OCI-LY1 (cell line): ENCODE data around the gene PSME1.
A peak's percentile ranks its signal among the peaks of the same experiment; 100 is the strongest.

Experiments
- H2AFZ ChIP-seq: fragments of 200-600 bp; sonication (generic), shearing (Covaris generic); 2 replicates; pipeline ENCODE4 v1.6.0; 2014; ENCODE audit warnings: antibody characterized with exemption, mild to moderate bottlenecking, low read length
- H3F3A ChIP-seq: fragments of 200-600 bp; sonication (generic), shearing (Covaris generic); 2 replicates; pipeline ENCODE4 v1.6.0; 2014; ENCODE audit warnings: mild to moderate bottlenecking, antibody characterized with exemption, low read length, moderate library complexity; ENCODE audit not compliant: insufficient read depth
- H3K27ac ChIP-seq: fragments of 200-600 bp; sonication (generic); 2 replicates; pipeline ENCODE4 v1.5.1; 2014; ENCODE audit warnings: low read length, mixed run types, mild to moderate bottlenecking, low read depth; ENCODE audit not compliant: poor library complexity, severe bottlenecking
- H3K27me3 ChIP-seq: fragments of 200-600 bp; sonication (generic); 2 replicates; pipeline ENCODE4 v1.6.0; 2014; ENCODE audit warnings: antibody characterized with exemption, mild to moderate bottlenecking, low read length, moderate library complexity; ENCODE audit not compliant: insufficient read depth
- H3K36me3 ChIP-seq: fragments of 200-600 bp; sonication (generic); 2 replicates; pipeline ENCODE4 v1.6.1; 2014; ENCODE audit warnings: mild to moderate bottlenecking, antibody characterized with exemption, low read length, moderate library complexity, mixed read lengths; ENCODE audit not compliant: insufficient read depth
- H3K4me1 ChIP-seq: fragments of 200-600 bp; sonication (generic); 2 replicates; pipeline ENCODE4 v1.5.1; 2014; ENCODE audit warnings: mild to moderate bottlenecking, low read length, moderate library complexity; ENCODE audit not compliant: insufficient read depth, severe bottlenecking
- H3K4me2 ChIP-seq: fragments of 200-600 bp; sonication (generic), shearing (Covaris generic); 2 replicates; pipeline ENCODE4 v1.6.1; 2014; ENCODE audit warnings: low read length
- H3K4me3 ChIP-seq: fragments of 200-600 bp; sonication (generic); 2 replicates; pipeline ENCODE4 v1.5.1; 2014; ENCODE audit warnings: low read length, low read depth, mild to moderate bottlenecking, mixed read lengths; ENCODE audit not compliant: poor library complexity, severe bottlenecking
- H3K79me2 ChIP-seq: fragments of 200-600 bp; shearing (Covaris generic); 2 replicates; pipeline ENCODE4 v1.6.1; 2016; ENCODE audit warnings: mixed run types, low read length, mixed read lengths; ENCODE audit not compliant: insufficient read depth
- H3K9ac ChIP-seq: fragments of 200-600 bp; sonication (generic), shearing (Covaris generic); 2 replicates; pipeline ENCODE4 v1.6.1; 2014; ENCODE audit warnings: mild to moderate bottlenecking, low read length, mixed read lengths
- H3K9me2 ChIP-seq: fragments of 200-600 bp; sonication (generic), shearing (Covaris generic); 2 replicates; pipeline ENCODE4 v1.6.1; 2014; ENCODE audit warnings: low read depth, mild to moderate bottlenecking, low read length, mixed read lengths
- H3K9me3 ChIP-seq: fragments of 200-600 bp; shearing (Covaris generic); 2 replicates; pipeline ENCODE4 v1.6.1; 2014; ENCODE audit warnings: low read length, mixed read lengths
- H4K20me1 ChIP-seq: fragments of 200-600 bp; sonication (generic), shearing (Covaris generic); 2 replicates; pipeline ENCODE4 v1.6.0; 2016; ENCODE audit warnings: mild to moderate bottlenecking, low read length; ENCODE audit not compliant: insufficient read depth
- CTCF ChIP-seq: fragments of 200-600 bp; sonication (generic), shearing (Covaris generic); IDR thresholded peaks from 2 replicates; pipeline ENCODE4 v1.5.1; 2017; ENCODE audit warnings: mild to moderate bottlenecking, antibody characterized with exemption, low read length, moderate library complexity, mixed read lengths
- EZH2 ChIP-seq: fragments of 200-600 bp; sonication (generic), shearing (Covaris generic); IDR thresholded peaks from 2 replicates; pipeline ENCODE4 v1.8.0; 2017; ENCODE audit warnings: borderline replicate concordance, mixed run types, mild to moderate bottlenecking, antibody characterized with exemption, low read length, moderate library complexity, mixed read lengths

The PSME1 gene

GRCh38 chr14:24159777-24160498, 23.9 kb downstream of the PSME1 start:
- no peaks in the 10 kb centered on the region for H3K9me2 ChIP-seq
- no peaks in the 10 kb centered on the region for H4K20me1 ChIP-seq
- no peaks in the 10 kb centered on the region for H3K27me3 ChIP-seq
- H3F3A ChIP-seq: no peaks in the 10 kb centered on the region
- no peaks in the 10 kb centered on the region for H3K9me3 ChIP-seq
- no peaks in the 10 kb centered on the region for H3K79me2 ChIP-seq
- H3K4me2 ChIP-seq: no peak overlapping the region
- no peak overlapping the region for H3K27ac ChIP-seq
- peaks cover 17% of the 10 kb centered on the region for H3K4me1 ChIP-seq
- peaks cover 67% of the 10 kb centered on the region for H3K36me3 ChIP-seq
- no peak overlapping the region for H2AFZ ChIP-seq
- no peak overlapping the region for H3K9ac ChIP-seq
- TF ChIP-seq CTCF (no peak), EZH2 (no peak)
- no peak overlapping the region for H3K4me3 ChIP-seq

DNA sequence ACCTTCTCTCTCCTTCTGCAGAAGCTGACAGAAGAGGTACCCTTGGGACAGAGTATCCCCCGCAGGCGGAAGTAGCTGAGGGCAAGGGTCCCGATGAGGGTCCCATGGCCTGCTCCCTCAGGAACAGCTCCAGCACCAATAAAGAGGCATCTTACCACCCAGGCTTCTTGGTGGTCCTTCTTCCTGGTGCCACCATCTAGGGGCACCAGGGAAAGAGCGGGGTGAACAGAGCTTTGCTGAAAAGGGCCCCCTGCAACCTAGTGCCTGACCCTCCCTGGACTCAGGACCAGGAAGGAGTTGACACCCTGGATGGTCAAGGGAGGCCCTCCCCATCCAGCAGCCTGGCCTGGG, 24.5 kb downstream of the PSME1 start:
- Histone ChIP-seq H3K4me3 (no peak overlapping the region), H3K9me2 (no peaks in the 10 kb centered on the region), H3K36me3 (peaks cover 67% of the 10 kb centered on the region), H3K4me2 (no peak overlapping the region), H3K9me3 (no peaks in the 10 kb centered on the region), H3F3A (no peaks in the 10 kb centered on the region), H3K9ac (no peak overlapping the region; the same call in 1 of the 2 replicates), H3K4me1 (peaks cover 17% of the 10 kb centered on the region), H3K27ac (peak overlapping the region; percentile 29), H4K20me1 (no peaks in the 10 kb centered on the region), H3K79me2 (no peaks in the 10 kb centered on the region), H2AFZ (no peak overlapping the region), H3K27me3 (no peaks in the 10 kb centered on the region)
- TF ChIP-seq CTCF (no peak), EZH2 (no peak)

GRCh38 chr14:24160850-24161804, 25.1 kb downstream of the PSME1 start, which contains the start of gene IRF9:
IRF9 (plus strand) TSS chr14:24161265; CDS start chr14:24162145, 880 bp downstream.
- Histone ChIP-seq H3K9me2 (no peaks in the 10 kb centered on the region), H3K4me2 (peak within 1 kb of the TSS; percentile 81), H3K27ac (peak within 1 kb of the TSS; percentile 70), H3K4me1 (peaks cover 17% of the 10 kb centered on the region), H3K79me2 (no peaks in the 10 kb centered on the region), H3K9ac (peak within 1 kb of the TSS; percentile 76), H3K9me3 (no peaks in the 10 kb centered on the region), H3F3A (no peaks in the 10 kb centered on the region), H3K27me3 (no peaks in the 10 kb centered on the region), H3K36me3 (peaks cover 67% of the 10 kb centered on the region), H4K20me1 (no peaks in the 10 kb centered on the region), H3K4me3 (peak within 1 kb of the TSS; percentile 65), H2AFZ (no peak within 1 kb of the TSS)
- TF ChIP-seq EZH2 (no peak), CTCF (peak; percentile 94)
